ENCODE measurements around the gene COPS6. TPM values are rescaled to one million over a fixed set of nuclear protein-coding genes. Genes with fewer than 3 reads are reported as not detected.
A peak's percentile ranks its signal among the peaks of the same experiment; 100 is the strongest.

Gene COPS6
- total RNA-seq, 4 donors from 2014 or later: 43.7 to 56.4 (median 50.6) TPM

GRCh38 chr7:100049441-100050291 is 39.1 kb upstream of the COPS6 start, which contains the start of gene ZSCAN21:
ZSCAN21 (plus strand) TSS chr7:100049774; CDS start chr7:100057007, 7,233 bp downstream.
- TF ChIP-seq POLR2A (IDR thresholded peaks at IDR 0.05): peak; percentile 50 to 60
- peak; percentile 95 to 96 for TF ChIP-seq EP300 (IDR thresholded peaks at IDR 0.05)
- TF ChIP-seq CTCF (IDR thresholded peaks at IDR 0.05): peak in 3 of 5 experiments; percentile 16 to 44 (median 26)

GRCh38 chr7:100051611-100052010 is 37.2 kb upstream of the COPS6 start:
- 41 to 61% methylated on average over 3 of the region's 3 CpGs for WGBS, 2 donors
- TF ChIP-seq CTCF (IDR thresholded peaks at IDR 0.05) (no peak), EP300 (IDR thresholded peaks at IDR 0.05) (no peak), POLR2A (IDR thresholded peaks at IDR 0.05) (no peak)
- Histone ChIP-seq H3K4me3 (no peak overlapping the region), H3K4me1 (peaks cover 0 to 35% (median 7%) of the 10 kb centered on the region in 4 donors), H3K27me3 (no peaks in the 10 kb centered on the region), H3K36me3 (peaks cover 0 to 11% (median 0%) of the 10 kb centered on the region in 3 donors), H3K27ac (peak overlapping the region in 1 of 4 donors; percentile 2), H3K9me3 (no peaks in the 10 kb centered on the region)
- no peak for DNase-seq (ENCODE audit: low spot score in 2 of 2)

More at GRCh38 chr7:100049441-100050291, 39.1 kb upstream of the COPS6 start, which contains the start of gene ZSCAN21:
- Histone ChIP-seq H3K9me3 (no peaks in the 10 kb centered on the region), H3K27me3 (no peaks in the 10 kb centered on the region), H3K36me3 (no peaks in the 10 kb centered on the region), H3K4me1 (peaks cover 0 to 35% (median 7%) of the 10 kb centered on the region in 4 donors), H3K4me3 (peak within 1 kb of the TSS; percentile 71 to 93 (median 74)), H3K27ac (peak within 1 kb of the TSS; percentile 93 to 99 (median 97))
- 0 to 1% methylated on average over 29 to 37 of the region's 47 CpGs for WGBS, 2 donors
- peak; percentile 71 to 79 for DNase-seq (ENCODE audit: low spot score in 2 of 2)

GRCh38 chr7:100053215-100053614 is 35.6 kb upstream of the COPS6 start:
- H3K27ac ChIP-seq: no peak overlapping the region
- no peaks in the 10 kb centered on the region for H3K27me3 ChIP-seq
- TF ChIP-seq CTCF (IDR thresholded peaks at IDR 0.05): peak in 3 of 5 experiments; percentile 10 to 36 (median 10)
- no peak for TF ChIP-seq EP300 (IDR thresholded peaks at IDR 0.05)
- no peaks in the 10 kb centered on the region for H3K9me3 ChIP-seq
- 43 to 55% methylated on average over 3 of the region's 3 CpGs for WGBS, 2 donors
- peaks cover 0 to 35% (median 7%) of the 10 kb centered on the region in 4 donors for H3K4me1 ChIP-seq
- peaks cover 2 to 27% (median 5%) of the 10 kb centered on the region in 3 donors for H3K36me3 ChIP-seq
- H3K4me3 ChIP-seq: no peak overlapping the region
- no peak for DNase-seq (ENCODE audit: low spot score in 2 of 2)

GRCh38 chr7:100057006-100057405 is 31.8 kb upstream of the COPS6 start:
- H3K4me1 ChIP-seq: peaks cover 0 to 11% (median 0%) of the 10 kb centered on the region in 4 donors
- no peaks in the 10 kb centered on the region for H3K27me3 ChIP-seq
- no peak overlapping the region for H3K27ac ChIP-seq
- DNase-seq (ENCODE audit: low spot score in 2 of 2): no peak
- H3K4me3 ChIP-seq: no peak overlapping the region
- 92 to 96% methylated on average over 9 to 10 of the region's 10 CpGs for WGBS, 2 donors
- H3K36me3 ChIP-seq: peaks cover 7 to 64% (median 11%) of the 10 kb centered on the region in 3 donors
- H3K9me3 ChIP-seq: no peaks in the 10 kb centered on the region
- TF ChIP-seq POLR2A (IDR thresholded peaks at IDR 0.05) (no peak), CTCF (IDR thresholded peaks at IDR 0.05) (no peak), EP300 (IDR thresholded peaks at IDR 0.05) (no peak)

- Histone ChIP-seq H3K27me3 (no peaks in the 10 kb centered on the region), H3K9me3 (no peaks in the 10 kb centered on the region), H3K27ac (no peak overlapping the region), H3K36me3 (peaks cover 7 to 87% (median 11%) of the 10 kb centered on the region in 3 donors), H3K4me3 (no peak overlapping the region), H3K4me1 (no peaks in the 10 kb centered on the region)
- WGBS, 2 donors: 93 to 94% methylated on average over 5 of the region's 5 CpGs
- TF ChIP-seq CTCF (IDR thresholded peaks at IDR 0.05) (no peak), POLR2A (IDR thresholded peaks at IDR 0.05) (no peak), EP300 (IDR thresholded peaks at IDR 0.05) (no peak)
- DNase-seq (ENCODE audit: low spot score in 2 of 2): no peak
These were observed 29.5 kb upstream of the COPS6 start for GRCh38 chr7:100059251-100059739.
